Right renal cortex interstitium (tissue), 3 donors: ENCODE measurements around the gene ARMC9. TPM values are rescaled to one million over a fixed set of nuclear protein-coding genes. Genes with fewer than 3 reads are reported as not detected.
"Not testable (repeated sequence)": the region's sequence is repeated elsewhere in the genome, so short reads cannot be mapped to it uniquely, and the experiment has no call there.

ENCODE experiments used
- DNase-seq, 3 donors: peaks; one replicate each; pipeline ENCODE4 v3.0.0-alpha.2; 2013; ENCODE audit warnings: low read depth in 3 of 3, low spot score in 2 of 3
- polyA plus RNA-seq, 3 donors: library from polyadenylated mRNA; unstranded; fragments of 120-200 nt; gene quantifications; one replicate each; pipeline ENCODE4 v1.2.1, GENCODE V29; 2013; ENCODE audit not compliant: insufficient read length in 3 of 3

ARMC9 gene
- polyA plus RNA-seq, 3 donors, result 24.1 to 29.2 (median 26.5) TPM

GRCh38 chr2:231391981-231392380 is 193.6 kb downstream of the ARMC9 start:
- no peak for DNase-seq

- no peak for DNase-seq
Measured at GRCh38 chr2:231392431-231393148, 194.2 kb downstream of the ARMC9 start.

GRCh38 chr2:231393149-231394131 is 195.0 kb downstream of the ARMC9 start:
- DNase-seq, result no peak

- DNase-seq, result no peak
Measured at GRCh38 chr2:231394211-231395141, 196.0 kb downstream of the ARMC9 start.

GRCh38 chr2:231395188-231396057 is 197.0 kb downstream of the ARMC9 start, which contains the start of gene B3GNT7:
TSS of gene B3GNT7 (plus strand) at chr2:231395710. CDS start at chr2:231395804, 94 bp downstream.
- DNase-seq, result no peak

- no peak for DNase-seq
Measured at GRCh38 chr2:231396058-231396821, 197.8 kb downstream of the ARMC9 start.

- DNase-seq, result no peak
Measured at GRCh38 chr2:231397011-231397927, 198.8 kb downstream of the ARMC9 start.

- DNase-seq, result no peak
Measured at GRCh38 chr2:231397928-231398294, 199.5 kb downstream of the ARMC9 start.

GRCh38 chr2:231398585-231398984 is 200.2 kb downstream of the ARMC9 start:
- DNase-seq, result no peak

- no peak for DNase-seq
Measured at GRCh38 chr2:231399046-231399852, 200.8 kb downstream of the ARMC9 start.

GRCh38 chr2:231399853-231400680 is 201.6 kb downstream of the ARMC9 start:
- DNase-seq, result no peak

GRCh38 chr2:231400681-231401080 is 202.2 kb downstream of the ARMC9 start:
- not testable (repeated sequence) for DNase-seq

GRCh38 chr2:231401101-231401500 is 202.7 kb downstream of the ARMC9 start:
- not testable (repeated sequence) for DNase-seq

- DNase-seq, result not testable (repeated sequence)
Measured at GRCh38 chr2:231403421-231404182, 205.2 kb downstream of the ARMC9 start.

GRCh38 chr2:231404183-231404578 is 205.8 kb downstream of the ARMC9 start:
- not testable (repeated sequence) for DNase-seq
